Smooth muscle cell (in vitro differentiated cells): Measurements from ENCODE around the gene OLFM2. TPM values are rescaled to one million over a fixed set of nuclear protein-coding genes. Genes with fewer than 3 reads are reported as not detected.

Source experiments
- DNase-seq: peaks from one replicate; lab custom pipeline; 2025; ENCODE audit not compliant: unreplicated experiment; lab: John Stamatoyannopoulos, UW
- H2AFZ ChIP-seq: fragments of 200-600 bp; sonication (generic); 2 replicates; pipeline ENCODE4 v1.6.0; 2016; ENCODE audit warnings: antibody characterized with exemption, low read depth, mild to moderate bottlenecking
- H3F3A ChIP-seq: fragments of 200-600 bp; sonication (generic); 2 replicates; pipeline ENCODE4 v1.6.0; 2017; ENCODE audit warnings: antibody characterized with exemption, low read depth
- H3K27ac ChIP-seq: fragments of 200-600 bp; sonication (generic); 2 replicates; pipeline ENCODE4 v1.5.1; 2016; ENCODE audit warnings: low read depth, mild to moderate bottlenecking
- H3K27me3 ChIP-seq: fragments of 200-600 bp; sonication (generic); 2 replicates; pipeline ENCODE4 v1.6.1; 2016; ENCODE audit warnings: low read depth, mild to moderate bottlenecking
- H3K36me3 ChIP-seq: fragments of 200-600 bp; sonication (generic); 2 replicates; pipeline ENCODE4 v1.5.1; 2016; ENCODE audit warnings: low read depth
- H3K4me1 ChIP-seq: fragments of 200-600 bp; sonication (generic); 2 replicates; pipeline ENCODE4 v1.5.1; 2016; ENCODE audit warnings: low read depth
- H3K4me2 ChIP-seq: fragments of 200-600 bp; sonication (generic); 2 replicates; pipeline ENCODE4 v1.6.0; 2016; ENCODE audit warnings: mild to moderate bottlenecking
- H3K4me3 ChIP-seq: fragments of 200-600 bp; sonication (generic); 2 replicates; pipeline ENCODE4 v1.5.1; 2016; ENCODE audit warnings: mild to moderate bottlenecking
- H3K79me2 ChIP-seq: fragments of 200-600 bp; sonication (generic); 2 replicates; pipeline ENCODE4 v1.6.0; 2016; ENCODE audit warnings: low read depth, mild to moderate bottlenecking
- H3K9ac ChIP-seq: fragments of 200-600 bp; sonication (generic); 2 replicates; pipeline ENCODE4 v1.6.0; 2016; ENCODE audit warnings: low read depth
- H3K9me3 ChIP-seq: fragments of 200-600 bp; sonication (generic); replicated peaks from 2 replicates; pipeline ENCODE4 v1.5.1; 2016; ENCODE audit warnings: low read depth
- H4K20me1 ChIP-seq: fragments of 200-600 bp; sonication (generic); 2 replicates; pipeline ENCODE4 v1.6.0; 2016; ENCODE audit warnings: low read depth
- WGBS: methylation state at CpG from one replicate; pipeline ENCODE4 v1.1.7; 2016; ENCODE audit warnings: low lambda C conversion rate; 5-methylcytosine and 5-hydroxymethylcytosine counted together
- polyA plus RNA-seq: library from polyadenylated mRNA; unstranded; fragments of >200 nt; fragmentation: Nextera tagmentation; extraction: Ambion mirVana; gene quantifications from 2 replicates; pipeline ENCODE4 v1.2.1, GENCODE V29; 2016
- total RNA-seq: library from RNA; depleted of rRNA; stranded (reverse); fragments of >200 nt; gene quantifications from 2 replicates; pipeline ENCODE4 v1.2.3, GENCODE V29; 2014
- TF ChIP-seq, protein P1 (sequence below): fragments of 200-600 bp; sonication (generic); IDR thresholded peaks from 2 replicates; pipeline ENCODE4 v1.5.1; 2017; ENCODE audit warnings: borderline replicate concordance, mild to moderate bottlenecking, antibody characterized with exemption; ENCODE audit not compliant: insufficient read depth, poor library complexity, severe bottlenecking

OLFM2 gene
- total and polyA plus RNA-seq, 2 experiments from 2014 or later = 63.1 to 119 TPM

DNA sequence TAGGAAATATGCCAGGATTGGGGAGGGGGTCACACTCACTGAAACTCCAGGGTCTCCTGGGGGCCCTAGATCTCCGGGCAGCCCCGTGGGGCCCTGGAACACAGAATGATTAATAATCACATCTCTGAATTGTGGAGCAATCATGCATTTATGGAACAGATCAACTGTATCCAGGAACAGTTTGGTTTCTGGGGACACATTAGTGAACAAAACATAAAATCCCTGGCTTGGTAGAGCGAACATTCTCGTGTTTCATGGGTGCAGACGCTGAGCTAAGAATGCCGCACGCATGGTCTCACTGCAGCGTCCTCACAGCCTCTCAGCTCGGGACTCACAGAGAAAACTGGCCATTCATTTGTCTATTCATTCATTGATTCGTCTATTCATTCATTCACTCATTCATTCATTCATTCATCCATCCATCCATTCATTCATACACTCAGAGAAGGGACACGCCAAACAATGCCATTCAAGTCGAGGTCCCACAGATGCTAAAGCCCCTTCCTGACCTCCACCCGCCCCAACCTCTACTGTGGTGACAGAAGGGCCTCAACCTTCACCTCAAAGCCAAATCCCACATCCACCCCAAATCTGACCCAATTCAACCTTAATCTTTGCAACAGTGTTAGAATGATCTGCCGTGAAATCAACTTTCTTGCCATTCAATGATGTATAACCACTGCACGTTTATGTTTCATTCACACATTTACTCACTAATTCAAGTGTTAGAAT, 35.0 kb upstream of the OLFM2 start:
- H3K27ac ChIP-seq = no peak overlapping the region
- no peaks in the 10 kb centered on the region for H3K9me3 ChIP-seq
- no peaks in the 10 kb centered on the region for H4K20me1 ChIP-seq
- DNase-seq = no peak
- no peaks in the 10 kb centered on the region for H3K79me2 ChIP-seq
- no peak overlapping the region for H3K9ac ChIP-seq
- H3F3A ChIP-seq = no peaks in the 10 kb centered on the region
- H3K36me3 ChIP-seq = no peaks in the 10 kb centered on the region
- peaks cover 26% of the 10 kb centered on the region for H3K27me3 ChIP-seq
- H2AFZ ChIP-seq = no peak overlapping the region
- no peak overlapping the region for H3K4me3 ChIP-seq
- 79% methylated on average over 15 of the region's 15 CpGs for WGBS
- H3K4me2 ChIP-seq = no peak overlapping the region
- no peaks in the 10 kb centered on the region for H3K4me1 ChIP-seq
- TF ChIP-seq, protein P1, sequence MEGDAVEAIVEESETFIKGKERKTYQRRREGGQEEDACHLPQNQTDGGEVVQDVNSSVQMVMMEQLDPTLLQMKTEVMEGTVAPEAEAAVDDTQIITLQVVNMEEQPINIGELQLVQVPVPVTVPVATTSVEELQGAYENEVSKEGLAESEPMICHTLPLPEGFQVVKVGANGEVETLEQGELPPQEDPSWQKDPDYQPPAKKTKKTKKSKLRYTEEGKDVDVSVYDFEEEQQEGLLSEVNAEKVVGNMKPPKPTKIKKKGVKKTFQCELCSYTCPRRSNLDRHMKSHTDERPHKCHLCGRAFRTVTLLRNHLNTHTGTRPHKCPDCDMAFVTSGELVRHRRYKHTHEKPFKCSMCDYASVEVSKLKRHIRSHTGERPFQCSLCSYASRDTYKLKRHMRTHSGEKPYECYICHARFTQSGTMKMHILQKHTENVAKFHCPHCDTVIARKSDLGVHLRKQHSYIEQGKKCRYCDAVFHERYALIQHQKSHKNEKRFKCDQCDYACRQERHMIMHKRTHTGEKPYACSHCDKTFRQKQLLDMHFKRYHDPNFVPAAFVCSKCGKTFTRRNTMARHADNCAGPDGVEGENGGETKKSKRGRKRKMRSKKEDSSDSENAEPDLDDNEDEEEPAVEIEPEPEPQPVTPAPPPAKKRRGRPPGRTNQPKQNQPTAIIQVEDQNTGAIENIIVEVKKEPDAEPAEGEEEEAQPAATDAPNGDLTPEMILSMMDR = no peak

DNA sequence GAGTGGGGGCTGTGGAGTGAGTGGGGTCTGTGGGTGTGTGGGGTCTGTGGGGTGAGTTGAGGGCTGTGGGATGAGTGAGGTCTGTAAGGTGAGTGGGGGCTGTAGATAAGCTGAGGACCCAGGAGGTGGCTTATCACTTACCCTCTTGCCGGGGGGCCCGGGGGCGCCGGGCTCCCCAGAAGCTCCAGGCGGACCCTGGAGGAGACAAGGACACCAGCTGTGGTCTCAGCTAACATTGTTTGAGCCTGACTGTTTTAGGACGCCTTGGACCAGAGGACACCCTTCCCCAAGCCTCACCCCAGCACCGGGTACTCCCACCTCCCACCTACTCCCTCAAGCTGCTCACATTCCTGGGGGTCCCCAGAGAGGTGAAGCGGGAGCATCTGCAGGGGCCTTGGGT, 34.2 kb upstream of the OLFM2 start:
- no peak overlapping the region for H3K27ac ChIP-seq
- DNase-seq = no peak
- H3K4me2 ChIP-seq = no peak overlapping the region
- TF ChIP-seq, protein P1 = no peak
- H3K4me1 ChIP-seq = no peaks in the 10 kb centered on the region
- no peak overlapping the region for H3K4me3 ChIP-seq
- no peaks in the 10 kb centered on the region for H3F3A ChIP-seq
- 89% methylated on average over 2 of the region's 8 CpGs for WGBS
- no peak overlapping the region for H2AFZ ChIP-seq
- H3K79me2 ChIP-seq = no peaks in the 10 kb centered on the region
- H3K9me3 ChIP-seq = no peaks in the 10 kb centered on the region
- H3K36me3 ChIP-seq = no peaks in the 10 kb centered on the region
- no peak overlapping the region for H3K9ac ChIP-seq
- H3K27me3 ChIP-seq = peaks cover 35% of the 10 kb centered on the region
- H4K20me1 ChIP-seq = no peaks in the 10 kb centered on the region

DNA sequence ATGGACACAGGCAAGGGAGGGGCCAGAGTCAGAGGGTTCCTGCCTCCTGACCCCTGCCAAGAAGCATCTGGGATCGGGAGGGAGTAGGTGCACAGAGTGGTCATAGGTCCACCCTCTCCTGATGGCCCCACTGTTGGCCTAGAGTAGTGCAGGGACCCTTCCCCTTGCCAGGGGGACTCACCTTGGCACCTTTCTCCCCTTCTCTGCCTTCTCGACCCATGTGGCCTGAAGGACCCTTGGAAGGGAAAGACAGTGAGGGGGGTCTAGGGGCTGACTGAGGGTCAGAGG, 33.3 kb upstream of the OLFM2 start:
- no peaks in the 10 kb centered on the region for H3F3A ChIP-seq
- H3K4me1 ChIP-seq = no peaks in the 10 kb centered on the region
- no peaks in the 10 kb centered on the region for H3K79me2 ChIP-seq
- DNase-seq = no peak
- H3K27me3 ChIP-seq = peaks cover 39% of the 10 kb centered on the region
- H3K27ac ChIP-seq = no peak overlapping the region
- H3K9ac ChIP-seq = no peak overlapping the region
- H4K20me1 ChIP-seq = no peaks in the 10 kb centered on the region
- no peak overlapping the region for H3K4me3 ChIP-seq
- TF ChIP-seq, protein P1 = no peak
- H3K9me3 ChIP-seq = no peaks in the 10 kb centered on the region
- H3K36me3 ChIP-seq = no peaks in the 10 kb centered on the region
- no peak overlapping the region for H3K4me2 ChIP-seq
- 82% methylated on average over 2 of the region's 2 CpGs for WGBS
- no peak overlapping the region for H2AFZ ChIP-seq
